ENCODE data around the gene TAPT1.
A peak's percentile ranks its signal among the peaks of the same experiment; 100 is the strongest.

The TAPT1 gene

DNA sequence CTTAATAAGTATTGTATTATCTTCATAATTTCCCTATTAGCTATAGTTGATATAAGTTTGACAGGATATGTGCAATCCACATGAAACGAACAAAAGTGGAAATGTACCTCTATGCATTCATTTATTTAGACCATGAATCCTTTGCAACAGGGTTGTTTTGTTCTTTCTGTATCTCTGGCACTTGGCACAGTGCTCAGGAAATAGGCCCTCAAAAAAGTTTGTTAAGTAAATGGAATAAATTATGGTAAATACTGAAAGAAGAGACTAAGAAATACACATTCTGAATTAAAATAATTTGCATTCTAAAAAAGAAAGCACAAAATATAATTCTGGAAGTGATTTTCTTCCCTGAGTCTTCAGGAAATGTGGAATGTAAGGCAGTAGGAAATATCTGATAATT, 39.3 kb downstream of the TAPT1 start:
- ATAC-seq (no peak), DNase-seq (ENCODE audit: low spot score in 2 of 2) (no peak)
- no peaks in the 10 kb centered on the region for H3K9me3 Mint-ChIP-seq
- peaks cover 79% of the 10 kb centered on the region for H3K36me3 Mint-ChIP-seq
- H3K27ac Mint-ChIP-seq, result no peak overlapping the region
- no peaks in the 10 kb centered on the region for H3K4me1 Mint-ChIP-seq
- H3K4me3 Mint-ChIP-seq, result no peak overlapping the region

DNA sequence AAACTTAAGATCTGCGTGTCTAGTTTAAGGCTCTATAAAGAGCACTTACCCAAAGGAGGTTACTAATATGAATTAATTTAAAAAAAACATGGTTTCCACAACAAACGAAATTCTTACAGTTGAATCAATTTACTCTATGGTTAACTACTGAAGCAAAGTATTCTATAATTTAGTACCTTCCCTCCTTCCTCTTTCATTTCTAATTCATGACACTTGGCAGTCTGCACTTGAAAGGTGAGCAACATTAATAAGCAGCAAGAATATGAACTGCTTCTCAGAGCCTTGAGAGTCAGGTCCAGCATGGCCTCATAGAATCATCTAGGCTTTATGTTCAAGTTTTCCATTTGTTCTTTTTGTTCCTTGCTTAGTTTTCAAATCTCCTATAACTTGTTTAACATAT, 42.7 kb downstream of the TAPT1 start:
- DNase-seq (ENCODE audit: low spot score in 2 of 2) (no peak), ATAC-seq (no peak)
- no peak overlapping the region for H3K4me3 Mint-ChIP-seq
- no peaks in the 10 kb centered on the region for H3K9me3 Mint-ChIP-seq
- no peaks in the 10 kb centered on the region for H3K4me1 Mint-ChIP-seq
- H3K27ac Mint-ChIP-seq, result no peak overlapping the region
- peaks cover 79% of the 10 kb centered on the region for H3K36me3 Mint-ChIP-seq

DNA sequence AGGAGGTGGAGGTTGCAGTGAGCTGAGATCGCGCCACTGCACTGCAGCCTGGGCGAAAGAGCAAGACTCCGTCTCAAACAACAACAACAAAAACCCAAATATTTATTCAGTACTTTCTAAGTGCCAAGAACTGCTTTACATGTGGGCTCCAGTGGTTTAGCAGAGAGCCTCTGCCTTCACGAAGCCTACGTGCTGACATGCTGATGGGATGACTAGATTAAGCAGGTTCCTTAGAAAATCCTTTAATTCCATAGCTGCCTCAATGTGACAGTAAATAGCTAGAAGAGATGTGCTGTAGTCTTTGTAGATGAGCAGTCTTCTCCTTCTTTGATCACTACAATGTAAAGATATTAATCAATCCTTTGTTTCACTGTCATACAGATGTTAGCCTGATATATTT, 49.6 kb downstream of the TAPT1 start:
- ATAC-seq (no peak), DNase-seq (ENCODE audit: low spot score in 2 of 2) (no peak)
- no peak overlapping the region for H3K27ac Mint-ChIP-seq
- H3K36me3 Mint-ChIP-seq, result peaks cover 81% of the 10 kb centered on the region
- H3K4me3 Mint-ChIP-seq, result no peak overlapping the region
- H3K4me1 Mint-ChIP-seq, result no peaks in the 10 kb centered on the region
- H3K9me3 Mint-ChIP-seq, result no peaks in the 10 kb centered on the region

DNA sequence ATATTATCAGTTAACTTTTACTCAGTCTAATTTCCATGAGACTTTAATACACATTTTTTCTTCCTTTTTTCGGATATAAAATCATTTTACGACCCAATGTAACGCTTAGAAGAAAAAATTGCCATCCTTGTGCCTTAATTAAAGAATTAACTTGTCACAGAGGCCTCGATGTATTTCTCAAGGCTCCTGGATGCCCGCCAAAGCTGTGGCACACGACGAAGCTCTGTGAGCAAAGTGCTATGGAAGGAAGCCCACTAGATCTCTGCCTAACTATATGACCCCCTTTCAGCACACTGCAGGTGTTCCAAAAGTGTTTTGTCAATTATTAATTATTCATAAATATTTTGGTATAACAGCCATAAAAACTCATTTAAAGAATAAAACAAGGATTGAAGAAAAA, 54.4 kb downstream of the TAPT1 start:
- Mint-ChIP-seq H3K4me3 (no peak overlapping the region), H3K4me1 (no peaks in the 10 kb centered on the region), H3K27ac (no peak overlapping the region), H3K9me3 (no peaks in the 10 kb centered on the region), H3K36me3 (peaks cover 86% of the 10 kb centered on the region)
- ATAC-seq (no peak), DNase-seq (ENCODE audit: low spot score in 2 of 2) (no peak)

DNA sequence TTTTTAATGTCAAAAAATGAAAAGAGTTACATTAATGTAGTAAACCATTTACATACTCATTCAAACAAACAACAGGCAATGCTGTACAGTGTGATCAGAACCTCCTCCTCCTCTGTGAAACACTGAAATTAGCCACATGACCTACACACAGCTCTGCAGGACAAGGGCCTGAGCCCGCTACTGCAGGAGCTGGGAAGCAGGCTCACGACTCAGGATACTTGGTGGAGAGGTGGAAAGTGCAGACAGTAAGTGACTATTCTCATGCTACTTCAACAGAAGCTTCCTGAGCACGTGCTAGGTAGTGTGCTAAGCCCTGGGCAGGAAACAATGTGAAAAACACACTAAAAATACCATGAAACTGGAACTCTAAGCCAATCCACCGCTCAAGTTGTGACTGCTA, 56.8 kb downstream of the TAPT1 start:
- ATAC-seq (no peak), DNase-seq (ENCODE audit: low spot score in 2 of 2) (no peak)
- Mint-ChIP-seq H3K27ac (no peak overlapping the region), H3K9me3 (no peaks in the 10 kb centered on the region), H3K4me3 (no peak overlapping the region), H3K4me1 (peaks cover 5% of the 10 kb centered on the region), H3K36me3 (peaks cover 96% of the 10 kb centered on the region)

DNA sequence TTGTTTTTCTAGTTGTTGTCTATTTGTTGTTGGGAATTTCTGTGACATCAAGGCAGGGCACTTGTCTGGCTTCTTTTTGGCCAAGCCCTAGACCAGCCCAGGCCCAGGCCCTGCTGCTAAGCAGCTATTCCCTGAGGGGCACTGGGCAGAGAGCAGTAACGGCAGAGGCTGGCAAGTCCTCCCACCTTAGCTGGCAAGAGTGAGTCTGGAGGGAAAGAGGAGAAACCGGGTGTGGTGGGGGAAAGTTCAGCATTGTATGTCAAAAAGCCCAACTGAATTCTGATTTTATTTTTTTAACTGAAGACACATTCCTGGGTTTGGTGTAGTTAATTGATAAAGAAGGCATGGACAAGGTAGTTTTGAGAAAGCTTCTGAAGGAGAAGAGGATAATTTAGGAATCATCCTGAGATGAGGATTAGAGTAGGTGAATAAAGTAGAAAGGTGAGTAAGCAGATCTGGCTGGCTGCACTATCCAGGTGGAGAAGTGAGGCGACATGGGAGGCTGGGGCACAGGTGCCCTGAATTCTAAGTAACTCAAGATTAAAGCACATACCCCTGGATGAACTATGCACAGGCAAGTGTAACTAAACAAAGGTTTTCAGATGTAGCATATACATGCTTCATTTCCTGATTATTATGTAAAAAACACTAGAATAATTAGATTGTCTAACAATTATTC, 57.4 kb downstream of the TAPT1 start:
- Mint-ChIP-seq H3K4me1 (peaks cover 5% of the 10 kb centered on the region), H3K27ac (no peak overlapping the region), H3K36me3 (peaks cover 97% of the 10 kb centered on the region), H3K9me3 (no peaks in the 10 kb centered on the region), H3K4me3 (no peak overlapping the region)
- DNase-seq (ENCODE audit: low spot score in 2 of 2) (no peak), ATAC-seq (no peak)

DNA sequence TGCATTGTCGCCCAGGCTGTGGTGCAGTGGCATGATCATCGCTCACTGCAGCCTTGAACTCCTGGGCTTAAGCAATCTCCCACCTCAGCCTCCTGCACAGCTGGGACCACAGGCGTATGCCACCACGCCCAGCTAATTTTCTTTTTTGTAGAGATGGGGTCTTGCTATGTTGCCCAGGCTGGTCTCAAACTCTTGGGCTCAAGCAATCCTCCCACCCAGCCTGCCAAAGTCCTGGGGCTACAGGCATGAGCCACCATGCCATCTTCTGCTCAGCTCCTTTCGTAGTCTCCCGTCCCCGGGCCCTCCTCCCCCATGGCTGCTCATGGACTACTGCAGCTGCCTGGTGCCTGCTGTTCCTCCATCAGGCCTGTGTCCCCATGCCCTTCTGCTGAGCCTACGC, 58.1 kb downstream of the TAPT1 start:
- H3K4me1 Mint-ChIP-seq, result peaks cover 5% of the 10 kb centered on the region
- ATAC-seq (no peak), DNase-seq (ENCODE audit: low spot score in 2 of 2) (no peak)
- no peak overlapping the region for H3K4me3 Mint-ChIP-seq
- peaks cover 97% of the 10 kb centered on the region for H3K36me3 Mint-ChIP-seq
- H3K9me3 Mint-ChIP-seq, result no peaks in the 10 kb centered on the region
- no peak overlapping the region for H3K27ac Mint-ChIP-seq

DNA sequence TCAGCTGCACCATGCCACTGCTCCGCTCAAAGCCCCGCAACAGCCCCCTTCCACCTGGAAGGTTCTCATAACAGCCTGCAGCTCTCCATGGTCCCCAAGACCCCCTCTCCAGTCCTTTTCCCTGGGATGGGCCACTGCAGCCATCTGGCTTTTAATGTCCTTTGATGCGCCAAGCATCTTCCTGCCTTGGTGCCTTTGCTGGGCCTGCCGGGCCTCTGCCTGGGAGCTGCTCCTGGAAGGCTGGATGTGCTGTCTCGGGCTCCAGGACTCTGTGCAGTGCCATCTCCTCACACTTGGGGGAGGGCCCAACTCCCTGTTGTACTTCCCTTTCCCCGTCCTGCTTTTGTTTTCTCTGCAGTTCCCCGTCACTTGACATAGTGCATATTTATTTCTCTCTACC, 60.3 kb downstream of the TAPT1 start:
- ATAC-seq (no peak), DNase-seq (ENCODE audit: low spot score in 2 of 2) (no peak)
- Mint-ChIP-seq H3K27ac (peak overlapping the region; percentile 2), H3K9me3 (no peaks in the 10 kb centered on the region), H3K4me3 (no peak overlapping the region), H3K4me1 (peaks cover 5% of the 10 kb centered on the region), H3K36me3 (peaks cover 96% of the 10 kb centered on the region)

DNA sequence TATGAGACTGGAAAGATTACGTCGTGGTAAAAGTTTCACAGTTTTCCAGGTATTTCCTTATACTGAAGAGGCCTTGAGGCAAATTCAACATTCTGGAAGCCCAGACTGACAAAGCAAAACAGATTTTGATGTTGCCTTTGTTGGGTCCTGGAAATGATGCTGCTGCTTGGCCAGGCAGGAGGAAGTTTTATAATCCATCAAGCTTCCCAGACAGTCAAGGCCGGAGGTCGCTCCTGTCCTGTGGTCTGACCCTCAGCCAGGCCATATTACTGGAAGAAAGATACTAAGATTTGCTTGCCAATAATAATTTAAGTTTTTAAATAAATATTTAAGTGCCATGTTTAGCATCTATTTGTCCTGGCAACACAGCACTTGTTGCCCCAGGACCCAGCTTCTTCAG, 63.4 kb downstream of the TAPT1 start:
- Mint-ChIP-seq H3K36me3 (peaks cover 69% of the 10 kb centered on the region), H3K9me3 (no peaks in the 10 kb centered on the region), H3K27ac (no peak overlapping the region), H3K4me3 (no peak overlapping the region), H3K4me1 (peaks cover 5% of the 10 kb centered on the region)
- ATAC-seq (no peak), DNase-seq (ENCODE audit: low spot score in 2 of 2) (no peak)

DNA sequence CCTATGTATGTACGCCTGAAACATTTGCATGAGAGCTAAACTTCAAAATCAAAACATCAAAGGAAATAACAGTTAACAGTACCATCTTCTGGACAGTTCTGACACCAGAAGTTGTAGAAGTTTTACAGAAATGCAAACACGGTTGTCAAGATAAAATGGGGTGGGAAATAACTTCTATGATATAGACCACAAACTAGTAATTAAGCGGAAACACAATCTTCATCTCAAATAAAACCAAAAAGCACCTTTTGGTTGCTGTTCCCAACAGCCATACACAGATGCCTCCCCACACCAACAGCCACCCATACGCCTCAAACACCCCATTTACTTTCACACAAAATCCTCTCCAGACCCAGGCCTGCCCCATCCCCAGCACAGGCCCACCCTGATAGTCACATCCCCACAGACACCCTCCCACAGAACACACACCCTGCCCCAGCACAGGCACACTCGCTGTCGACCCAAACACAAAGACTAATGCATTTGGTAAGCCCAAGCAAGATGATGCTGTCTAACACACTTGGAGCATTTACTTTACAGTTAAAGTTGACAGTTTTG, 64.3 kb downstream of the TAPT1 start:
- Mint-ChIP-seq H3K27ac (peak overlapping the region; percentile 30), H3K9me3 (no peaks in the 10 kb centered on the region), H3K4me3 (no peak overlapping the region), H3K36me3 (peaks cover 59% of the 10 kb centered on the region), H3K4me1 (peaks cover 5% of the 10 kb centered on the region)
- ATAC-seq (no peak), DNase-seq (ENCODE audit: low spot score in 2 of 2) (no peak)

DNA sequence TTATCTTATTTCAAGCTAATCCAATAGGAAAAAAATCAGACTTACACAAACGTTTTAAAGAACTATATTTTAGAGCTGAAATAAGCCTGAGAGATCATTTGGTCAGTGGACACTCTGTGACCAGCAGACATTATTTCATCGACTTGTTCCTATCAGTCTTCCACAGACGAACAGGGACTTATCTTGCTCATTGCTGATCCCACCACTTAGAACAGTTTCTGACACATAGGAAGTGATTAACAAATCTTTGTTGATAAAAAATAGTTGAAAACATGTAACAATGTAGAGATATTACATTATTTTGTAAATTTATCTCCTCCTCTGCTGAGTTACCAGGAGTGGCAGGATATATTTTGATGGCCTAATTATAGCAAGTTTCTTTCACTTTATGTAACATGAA, 65.8 kb downstream of the TAPT1 start:
- no peak overlapping the region for H3K4me3 Mint-ChIP-seq
- DNase-seq (ENCODE audit: low spot score in 2 of 2) (no peak), ATAC-seq (no peak)
- H3K27ac Mint-ChIP-seq, result no peak overlapping the region
- peaks cover under 1% of the 10 kb centered on the region for H3K4me1 Mint-ChIP-seq
- peaks cover 45% of the 10 kb centered on the region for H3K36me3 Mint-ChIP-seq
- no peaks in the 10 kb centered on the region for H3K9me3 Mint-ChIP-seq

DNA sequence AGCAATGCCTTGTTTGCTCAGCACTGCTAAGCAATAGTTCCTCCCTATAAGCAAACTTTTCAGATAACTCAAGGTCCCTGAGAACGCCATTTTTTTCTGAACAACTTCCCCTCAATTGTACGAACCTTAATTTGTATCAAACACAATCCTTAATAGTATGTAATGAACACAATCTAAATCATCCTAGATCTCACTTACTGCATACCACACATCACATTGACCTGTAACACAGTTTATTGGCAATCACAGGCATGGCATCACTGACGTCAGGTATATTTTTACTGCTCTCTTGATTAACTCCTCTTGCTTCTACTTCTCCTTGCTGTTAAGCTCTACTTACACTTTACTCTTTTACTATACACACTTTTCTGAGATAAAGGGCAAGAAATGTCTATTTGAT, 67.0 kb downstream of the TAPT1 start:
- Mint-ChIP-seq H3K27ac (no peak overlapping the region), H3K4me3 (no peak overlapping the region), H3K9me3 (no peaks in the 10 kb centered on the region), H3K36me3 (peaks cover 33% of the 10 kb centered on the region), H3K4me1 (no peaks in the 10 kb centered on the region)
- ATAC-seq, result no peak
- DNase-seq (ENCODE audit: low spot score in 2 of 2), result no peak

DNA sequence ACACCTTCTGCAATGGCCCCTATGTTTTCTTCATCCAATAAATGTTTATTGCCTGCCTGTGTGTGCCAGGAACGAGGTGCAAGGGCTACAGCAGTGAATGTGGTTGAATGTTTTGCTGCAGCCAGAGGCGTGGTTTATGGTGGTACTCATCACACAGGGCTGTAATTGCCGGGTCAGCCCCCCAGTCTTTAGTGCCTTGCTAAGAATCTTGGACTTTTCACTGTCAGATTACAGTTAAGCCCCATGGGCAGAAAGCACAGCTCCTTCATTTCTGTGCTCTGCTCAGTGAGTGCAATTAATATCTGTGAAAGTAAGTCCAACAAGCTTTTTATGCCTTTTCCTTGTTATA, 67.8 kb downstream of the TAPT1 start:
- H3K36me3 Mint-ChIP-seq, result peaks cover 25% of the 10 kb centered on the region
- no peak overlapping the region for H3K27ac Mint-ChIP-seq
- H3K4me3 Mint-ChIP-seq, result no peak overlapping the region
- no peaks in the 10 kb centered on the region for H3K4me1 Mint-ChIP-seq
- no peaks in the 10 kb centered on the region for H3K9me3 Mint-ChIP-seq
- DNase-seq (ENCODE audit: low spot score in 2 of 2) (no peak), ATAC-seq (no peak)

DNA sequence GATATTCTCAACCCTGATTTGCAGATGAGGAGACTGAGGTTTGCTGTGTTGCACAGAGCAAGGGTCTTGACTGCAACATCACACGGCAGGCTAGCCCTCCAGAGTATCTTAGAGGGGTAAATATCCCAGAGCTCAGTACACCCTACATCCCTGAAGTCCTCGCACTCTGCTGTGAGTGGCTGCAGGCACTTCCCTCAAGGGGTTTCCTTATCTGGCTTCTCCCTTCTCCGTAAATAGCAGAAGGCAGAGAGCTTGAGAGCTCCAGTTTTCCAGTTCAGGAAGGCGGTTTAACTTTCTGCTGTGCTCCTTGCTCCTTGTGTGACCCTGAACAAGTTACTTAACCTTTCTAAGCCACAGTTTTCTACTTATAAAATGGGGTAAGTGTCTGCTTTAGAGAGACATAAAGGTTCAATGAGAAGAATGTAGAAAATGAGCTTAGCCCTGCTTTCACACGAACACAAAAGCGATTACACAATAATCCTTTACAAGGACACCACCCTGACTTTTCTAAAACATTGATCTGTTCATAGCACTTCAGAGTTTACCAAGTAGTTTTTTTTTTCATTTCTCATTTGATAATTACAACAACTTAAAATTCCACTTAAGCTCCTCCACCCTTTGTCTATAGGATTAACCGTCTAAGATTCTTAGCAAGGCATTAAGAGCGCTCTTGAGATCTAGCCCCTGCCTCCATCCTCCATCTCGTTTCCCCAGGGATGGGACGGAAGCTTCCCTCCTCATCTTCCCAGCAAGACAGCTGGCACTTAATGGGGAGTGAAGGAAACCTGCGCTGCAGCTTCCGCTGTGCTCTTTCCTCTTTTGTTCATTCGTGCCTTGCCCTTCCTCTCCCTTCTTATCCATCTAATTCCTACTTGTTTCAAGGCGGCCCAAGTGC, 68.4 kb downstream of the TAPT1 start:
- ATAC-seq (no peak), DNase-seq (ENCODE audit: low spot score in 2 of 2) (peak in 1 of 2 donors; percentile 30)
- peaks cover 19% of the 10 kb centered on the region for H3K36me3 Mint-ChIP-seq
- no peaks in the 10 kb centered on the region for H3K9me3 Mint-ChIP-seq
- H3K4me3 Mint-ChIP-seq, result no peak overlapping the region
- H3K27ac Mint-ChIP-seq, result no peak overlapping the region
- H3K4me1 Mint-ChIP-seq, result no peaks in the 10 kb centered on the region

DNA sequence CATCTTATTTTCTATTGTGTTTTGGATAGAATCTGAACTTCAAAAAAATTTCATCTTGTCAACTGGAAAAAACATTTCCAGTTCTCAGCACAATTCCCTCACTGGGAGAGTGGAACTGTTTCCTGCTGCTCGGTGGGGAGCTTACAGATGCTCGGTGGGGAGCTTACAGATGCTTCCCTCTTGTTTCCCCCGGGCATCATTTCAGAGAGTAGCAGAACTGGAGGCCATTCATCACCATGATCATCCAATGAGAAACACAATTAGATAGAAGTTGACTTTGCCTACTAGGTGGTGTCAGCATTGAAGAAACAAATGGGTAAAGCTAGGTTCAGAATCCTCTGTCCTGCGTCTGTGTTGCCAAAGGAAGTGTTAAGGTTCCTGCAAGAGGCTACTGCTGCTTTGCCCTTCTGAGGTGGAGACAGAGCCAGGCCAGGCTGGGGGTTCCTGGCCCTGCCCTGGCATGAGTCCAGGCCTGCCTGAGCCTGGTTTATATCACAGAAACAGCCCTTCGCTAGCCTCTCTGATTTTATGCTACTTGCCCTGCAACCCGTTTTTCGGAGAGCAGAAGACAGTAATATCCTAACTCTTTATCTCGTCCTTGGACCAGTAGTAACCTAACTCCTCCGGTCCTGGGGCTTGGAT, 70.6 kb downstream of the TAPT1 start:
- Mint-ChIP-seq H3K4me1 (no peaks in the 10 kb centered on the region), H3K36me3 (no peaks in the 10 kb centered on the region), H3K4me3 (no peak overlapping the region), H3K27ac (no peak overlapping the region), H3K9me3 (no peaks in the 10 kb centered on the region)
- DNase-seq (ENCODE audit: low spot score in 2 of 2) (no peak), ATAC-seq (no peak)

DNA sequence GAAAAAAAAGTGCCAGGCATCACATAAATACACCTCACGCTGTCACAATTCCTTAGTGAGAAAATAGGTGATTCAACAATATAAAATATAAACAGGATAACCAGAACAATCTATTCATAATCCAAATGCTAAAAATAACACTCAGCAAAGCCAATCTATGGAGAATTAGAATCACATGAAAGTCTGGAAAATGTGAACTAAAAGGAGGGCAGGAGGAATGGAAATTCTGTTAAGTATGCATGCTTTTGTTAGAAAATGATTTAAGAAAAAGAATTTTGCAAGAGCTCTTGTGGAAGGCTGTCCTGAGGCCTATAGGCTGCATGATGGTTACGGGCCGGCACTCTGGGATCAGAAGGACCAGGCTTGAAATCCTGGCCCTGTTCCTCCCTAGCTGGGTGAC, 71.8 kb downstream of the TAPT1 start:
- H3K4me3 Mint-ChIP-seq, result no peak overlapping the region
- H3K36me3 Mint-ChIP-seq, result no peaks in the 10 kb centered on the region
- DNase-seq (ENCODE audit: low spot score in 2 of 2) (no peak), ATAC-seq (no peak)
- H3K9me3 Mint-ChIP-seq, result no peaks in the 10 kb centered on the region
- no peaks in the 10 kb centered on the region for H3K4me1 Mint-ChIP-seq
- no peak overlapping the region for H3K27ac Mint-ChIP-seq
